WTC11 (cell line): ENCODE data around the gene GPC4.

Experiments
- CTCF ChIP-seq: fragments of 200-600 bp; IDR thresholded peaks from 2 replicates; pipeline ENCODE4 v1.8.0; 2022; ENCODE audit warnings: antibody characterized with exemption
- NR2C2 ChIP-seq: sonication (generic); formaldehyde crosslinking; IDR thresholded peaks from 2 replicates; pipeline ENCODE4 v1.8.0; 2022; ENCODE audit warnings: mild to moderate bottlenecking, missing genetic modification reagents
- SP1 ChIP-seq: sonication (generic); formaldehyde crosslinking; conservative IDR thresholded peaks from 2 replicates; pipeline ENCODE4 v1.8.1; 2022; ENCODE audit warnings: missing genetic modification reagents

- no peak for TF ChIP-seq CTCF
- no peak for TF ChIP-seq SP1 (CRISPR knock-in tag)
- no peak for TF ChIP-seq NR2C2
Measured at GRCh38 chrX:133373386-133374079, 41.8 kb downstream of the GPC4 start.
